G401 (cell line): ENCODE data around the gene HOXD12. TPM values are rescaled to one million over a fixed set of nuclear protein-coding genes. Genes with fewer than 3 reads are reported as not detected.

Experiments
- DNase-seq: peaks from one replicate; pipeline ENCODE4 v3.0.0-alpha.2; 2015; ENCODE audit warnings: low spot score
- in situ Hi-C: cut with HindIII; loops from 2 replicates; pipeline ENCODE4 v1.10.0; 2016; ENCODE audit warnings: low sequenced_read_pairs, mixed read lengths
- total RNA-seq: library from RNA; depleted of rRNA; stranded (reverse); fragments of >200 nt; shearing (Covaris generic); gene quantifications from 2 replicates; pipeline ENCODE4 v1.2.3, GENCODE V29; 2014

HOXD12 gene
- total RNA-seq, 1 experiment from 2014 or later: not detected

DNA sequence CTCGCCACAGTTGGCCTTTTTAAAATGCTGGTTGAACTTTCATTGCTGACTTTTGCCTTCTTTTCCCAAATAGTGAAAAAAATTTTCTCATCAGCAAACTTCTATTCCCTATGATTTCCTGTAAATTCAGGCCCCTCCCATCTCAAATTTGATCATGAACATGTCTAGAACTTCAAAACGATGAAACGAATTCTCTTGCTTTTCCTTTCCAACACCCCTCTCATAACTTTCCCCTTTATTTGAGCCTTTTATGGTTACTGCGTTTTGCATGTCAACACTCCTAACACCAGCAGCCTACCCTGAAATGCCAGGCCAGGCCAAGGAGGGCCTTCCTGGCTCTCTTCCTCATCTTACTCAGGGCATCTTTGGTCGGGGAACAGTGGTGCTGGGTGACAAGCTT lies 8.7 kb upstream of the HOXD12 start:
- in situ Hi-C loops: no loop called here
- DNase-seq: no peak

DNA sequence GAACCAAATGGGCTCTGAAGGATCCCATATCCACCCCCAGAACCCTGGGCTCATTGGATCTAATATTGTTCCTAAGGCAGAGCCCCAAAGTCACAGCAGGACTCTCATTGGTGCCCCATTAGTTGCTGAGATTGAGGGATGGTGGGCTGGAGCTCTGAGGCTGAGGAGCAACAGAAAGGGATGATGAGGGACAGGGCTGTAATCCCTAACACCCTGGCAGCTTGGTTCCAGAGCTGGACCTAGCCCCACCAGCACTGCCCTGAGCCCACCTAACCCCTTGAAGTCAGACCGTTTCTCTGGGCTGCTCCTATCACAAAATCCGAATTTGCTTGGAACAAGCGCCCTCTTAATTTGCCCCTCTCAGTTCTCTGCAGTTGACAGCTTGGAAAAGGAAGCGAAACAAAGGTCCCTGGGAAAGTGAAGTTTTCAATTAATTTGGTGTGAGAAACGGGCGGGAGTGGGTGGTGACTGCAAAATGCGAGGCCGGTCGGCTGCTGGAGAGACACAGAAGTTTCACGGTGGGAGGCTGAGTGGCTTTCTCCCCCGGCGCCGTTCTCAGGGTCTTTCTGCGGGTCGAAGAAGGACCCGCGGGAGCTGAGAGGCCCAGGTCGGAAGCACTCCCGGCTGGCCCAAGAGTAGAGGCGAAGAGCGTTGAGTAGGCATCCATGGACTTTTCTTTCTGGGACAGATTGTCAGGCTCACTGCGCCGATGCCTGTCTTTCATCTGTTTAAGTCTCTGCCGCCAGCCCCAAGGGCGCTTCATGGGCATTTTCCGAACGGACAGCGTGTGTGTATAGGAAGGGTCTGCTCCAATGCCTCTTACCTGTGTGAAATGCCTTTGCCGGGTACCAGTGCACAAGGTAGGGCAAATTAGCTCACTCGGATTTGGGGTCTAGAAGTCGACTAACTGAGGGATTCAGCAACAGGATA lies 8.0 kb upstream of the HOXD12 start:
- in situ Hi-C loops: no loop called here
- DNase-seq: no peak

DNA sequence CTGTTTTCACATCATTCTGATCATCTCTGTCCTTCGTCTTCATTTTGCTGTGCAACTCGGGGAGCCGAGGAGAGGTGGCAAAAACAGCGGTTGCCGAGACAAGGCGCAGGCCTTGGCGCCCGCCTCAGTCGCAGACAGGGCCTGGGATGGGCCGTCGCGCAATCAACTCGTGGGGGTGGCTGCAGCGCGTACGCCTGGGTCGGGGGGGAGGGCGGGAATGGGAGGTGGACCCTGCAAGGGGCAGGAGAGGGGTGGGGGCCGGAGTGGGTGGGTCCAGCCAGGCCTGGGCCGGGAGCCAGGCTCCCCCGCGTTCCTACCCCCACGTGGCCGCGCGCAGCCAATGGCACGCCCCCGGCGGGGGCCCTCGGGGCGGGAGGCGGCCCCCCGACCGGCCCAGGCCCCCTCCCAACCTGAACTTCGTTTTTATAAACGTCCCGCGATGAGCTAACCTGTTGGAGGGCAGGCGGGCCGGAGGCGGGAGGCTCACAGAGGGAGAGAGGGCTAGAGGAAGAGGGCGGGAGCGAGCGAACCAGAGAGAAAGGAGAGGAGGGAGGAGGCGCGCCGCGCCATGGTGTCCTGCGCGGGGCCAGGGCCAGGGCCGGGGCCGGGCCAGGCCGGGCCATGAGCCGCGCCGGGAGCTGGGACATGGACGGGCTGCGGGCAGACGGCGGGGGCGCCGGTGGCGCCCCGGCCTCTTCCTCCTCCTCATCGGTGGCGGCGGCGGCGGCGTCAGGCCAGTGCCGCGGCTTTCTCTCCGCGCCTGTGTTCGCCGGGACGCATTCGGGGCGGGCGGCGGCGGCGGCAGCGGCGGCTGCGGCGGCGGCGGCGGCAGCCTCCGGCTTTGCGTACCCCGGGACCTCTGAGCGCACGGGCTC lies 7.1 kb upstream of the HOXD12 start, which contains the start of gene HOXD13:
TSS of gene HOXD13 (plus strand) at position 452 of the 875 bp plus-strand sequence. CDS start at position 622, 170 bp downstream.
- in situ Hi-C loops: no loop called here
- no peak for DNase-seq

DNA sequence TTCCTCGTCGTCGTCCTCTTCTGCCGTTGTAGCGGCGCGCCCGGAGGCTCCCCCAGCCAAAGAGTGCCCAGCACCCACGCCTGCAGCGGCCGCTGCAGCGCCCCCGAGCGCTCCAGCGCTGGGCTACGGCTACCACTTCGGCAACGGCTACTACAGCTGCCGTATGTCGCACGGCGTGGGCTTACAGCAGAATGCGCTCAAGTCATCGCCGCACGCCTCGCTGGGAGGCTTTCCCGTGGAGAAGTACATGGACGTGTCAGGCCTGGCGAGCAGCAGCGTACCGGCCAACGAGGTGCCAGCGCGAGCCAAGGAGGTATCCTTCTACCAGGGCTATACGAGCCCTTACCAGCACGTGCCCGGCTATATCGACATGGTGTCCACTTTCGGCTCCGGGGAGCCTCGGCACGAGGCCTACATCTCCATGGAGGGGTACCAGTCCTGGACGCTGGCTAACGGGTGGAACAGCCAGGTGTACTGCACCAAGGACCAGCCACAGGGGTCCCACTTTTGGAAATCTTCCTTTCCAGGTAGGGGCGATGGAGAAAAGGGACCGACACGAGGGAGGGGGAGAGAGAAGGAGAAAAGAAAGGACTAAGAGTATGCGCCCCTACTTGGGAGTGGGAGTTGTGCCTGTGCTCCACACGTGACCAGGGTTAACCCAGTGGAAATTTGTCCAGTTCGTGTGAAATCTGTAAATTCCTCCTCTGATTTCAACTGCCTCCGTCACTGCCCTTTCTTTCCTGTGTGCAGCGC lies 6.3 kb upstream of the HOXD12 start:
- DNase-seq: no peak
- in situ Hi-C loops: no loop called here

DNA sequence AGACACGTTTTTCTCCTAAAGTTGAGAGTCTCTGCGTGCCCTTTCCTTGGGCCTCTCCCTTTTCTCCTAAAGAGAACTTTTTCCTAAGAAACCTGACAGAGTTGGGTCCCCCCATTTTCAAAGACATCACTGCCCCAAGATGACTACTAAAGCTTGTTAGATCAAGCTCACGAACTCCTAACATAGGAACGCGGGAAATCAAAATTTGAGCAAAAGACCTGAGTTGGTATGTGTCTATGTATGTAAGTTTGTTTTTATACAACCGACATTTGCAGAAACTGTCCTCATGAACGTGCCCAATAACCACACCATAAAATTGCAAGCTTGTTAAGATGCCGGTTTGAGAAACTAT lies 5.7 kb upstream of the HOXD12 start:
- DNase-seq: no peak
- in situ Hi-C loops: no loop called here

DNA sequence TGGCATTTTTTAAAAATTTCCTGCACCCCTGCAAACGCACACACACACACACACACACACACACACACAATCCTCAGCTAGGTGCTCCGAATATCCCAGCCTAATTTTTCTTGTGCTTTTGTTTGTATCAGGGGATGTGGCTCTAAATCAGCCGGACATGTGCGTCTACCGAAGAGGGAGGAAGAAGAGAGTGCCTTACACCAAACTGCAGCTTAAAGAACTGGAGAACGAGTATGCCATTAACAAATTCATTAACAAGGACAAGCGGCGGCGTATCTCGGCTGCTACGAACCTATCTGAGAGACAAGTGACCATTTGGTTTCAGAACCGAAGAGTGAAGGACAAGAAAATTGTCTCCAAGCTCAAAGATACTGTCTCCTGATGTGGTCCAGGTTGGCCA lies 5.2 kb upstream of the HOXD12 start:
- no peak for DNase-seq
- in situ Hi-C loops: no loop called here

DNA sequence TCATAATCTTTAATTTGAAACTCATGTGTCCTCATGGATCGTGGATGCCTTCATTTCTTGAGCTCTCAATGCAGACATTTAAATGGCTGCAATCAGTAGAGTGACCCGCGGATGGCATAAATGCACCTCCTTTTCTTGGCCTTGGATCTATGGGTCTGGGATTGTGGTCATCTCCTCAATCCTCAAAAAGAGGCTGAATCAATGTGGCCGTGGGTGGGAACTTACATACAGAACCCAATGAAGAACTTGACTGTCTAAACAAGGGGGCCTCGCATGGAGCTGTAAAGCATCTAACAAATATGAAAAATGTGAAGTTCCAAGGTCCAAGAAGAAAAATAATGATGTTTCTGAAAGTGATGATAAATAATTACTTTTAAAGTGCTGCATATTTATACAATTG lies 4.2 kb upstream of the HOXD12 start:
- DNase-seq: no peak
- in situ Hi-C loops: no loop called here

DNA sequence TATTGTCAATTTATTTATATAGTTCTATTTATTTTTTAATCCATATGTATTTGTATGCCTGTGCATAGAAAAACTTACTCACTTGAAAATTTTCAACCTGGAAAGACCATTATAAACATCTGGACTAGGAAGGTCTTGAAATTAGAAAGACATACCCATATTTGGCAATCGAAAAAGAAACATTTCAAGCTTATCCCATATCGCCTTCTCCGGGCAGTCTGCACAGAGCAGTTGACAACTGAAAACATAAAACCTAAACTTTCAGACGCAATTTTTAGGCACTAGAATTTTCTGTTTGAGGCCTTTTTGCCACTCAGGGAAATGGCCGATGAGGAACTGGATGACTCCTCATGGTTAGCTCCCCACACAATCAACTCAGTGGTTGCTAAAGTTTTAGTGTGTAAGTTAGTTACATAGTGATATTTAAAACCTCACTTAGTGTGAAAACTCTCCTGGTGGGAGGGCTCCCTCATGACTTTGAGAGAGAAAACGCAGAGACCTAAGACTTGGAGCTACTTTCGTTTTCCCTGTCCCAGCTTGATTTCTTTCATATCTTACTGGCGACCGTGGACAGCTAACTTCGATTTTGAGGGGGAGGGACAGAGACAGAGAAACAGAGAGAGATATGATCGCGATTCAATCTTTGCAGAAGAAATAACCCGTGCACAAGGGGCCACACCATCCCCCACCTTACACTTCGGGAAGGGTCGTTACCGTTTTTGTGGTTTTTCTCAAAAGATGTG lies 3.2 kb upstream of the HOXD12 start:
- no peak for DNase-seq
- in situ Hi-C loops: no loop called here

DNA sequence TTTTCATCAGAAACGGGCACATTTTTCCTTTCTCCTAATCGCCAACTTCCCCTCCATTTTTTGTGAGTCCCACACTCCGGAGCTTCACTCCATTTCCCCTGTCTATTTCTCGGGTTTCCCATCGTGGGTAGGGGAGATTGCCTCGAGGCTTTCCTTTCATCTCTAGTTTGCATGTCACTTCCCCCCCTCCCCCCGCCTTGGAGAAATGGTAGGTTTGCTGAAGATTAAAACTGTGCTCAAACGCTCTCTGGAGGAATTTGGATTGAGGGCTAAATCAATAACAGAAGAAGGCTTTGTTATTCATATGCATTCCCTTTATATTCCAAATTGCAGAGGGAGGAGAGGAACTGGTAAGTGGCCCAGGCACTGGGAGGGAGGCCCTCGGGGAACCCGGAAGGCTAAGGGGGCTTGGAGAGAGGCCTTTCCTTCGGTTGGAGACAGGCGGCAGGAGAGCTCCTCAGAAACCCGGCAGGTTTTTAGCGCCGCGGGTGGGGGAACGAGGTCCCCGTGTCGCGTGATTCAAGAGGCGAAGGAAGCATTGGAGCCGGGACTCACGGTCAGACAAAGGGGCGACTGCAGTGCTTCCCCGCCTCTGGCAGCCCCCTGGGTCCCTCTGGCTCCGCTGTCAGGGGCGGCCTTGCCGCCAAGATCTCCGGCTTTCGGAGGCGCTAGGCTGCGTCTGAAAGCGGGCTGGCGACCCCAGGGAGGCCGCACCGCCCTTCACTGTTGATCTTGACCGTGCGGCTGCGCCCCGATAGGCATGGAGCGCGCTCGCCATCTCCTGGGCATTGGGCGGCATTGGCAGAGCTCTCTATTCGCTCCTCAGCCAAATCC lies 2.4 kb upstream of the HOXD12 start:
- peak; percentile 49 for DNase-seq
- in situ Hi-C loops: no loop called here

DNA sequence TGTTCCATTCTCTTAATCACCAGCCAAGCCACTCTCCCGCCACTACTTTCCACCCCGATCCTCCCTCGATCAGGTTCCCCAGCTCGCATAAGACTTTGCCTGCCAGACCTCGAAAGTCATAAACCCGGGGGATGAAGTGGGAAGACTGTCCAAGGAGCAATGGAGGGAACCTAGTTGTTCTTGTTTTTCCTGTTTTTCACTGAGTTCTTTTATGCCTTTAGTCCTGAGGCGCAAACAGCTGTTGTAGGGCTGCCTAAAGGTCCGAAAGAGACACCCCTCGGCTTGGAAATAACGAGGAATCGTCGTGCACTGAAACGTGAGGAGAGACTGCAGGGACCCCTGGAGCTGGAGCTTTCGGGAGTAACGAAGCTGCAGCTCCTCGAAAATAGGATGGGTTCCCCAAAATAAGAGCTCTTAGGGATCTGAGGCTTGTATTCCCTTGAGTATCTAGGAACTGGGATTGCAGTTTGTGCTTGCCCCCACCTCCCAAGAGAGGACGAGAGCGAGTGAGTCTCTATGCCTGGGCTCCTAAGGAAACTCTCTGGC lies 1.7 kb upstream of the HOXD12 start:
- in situ Hi-C loops: no loop called here
- no peak for DNase-seq

DNA sequence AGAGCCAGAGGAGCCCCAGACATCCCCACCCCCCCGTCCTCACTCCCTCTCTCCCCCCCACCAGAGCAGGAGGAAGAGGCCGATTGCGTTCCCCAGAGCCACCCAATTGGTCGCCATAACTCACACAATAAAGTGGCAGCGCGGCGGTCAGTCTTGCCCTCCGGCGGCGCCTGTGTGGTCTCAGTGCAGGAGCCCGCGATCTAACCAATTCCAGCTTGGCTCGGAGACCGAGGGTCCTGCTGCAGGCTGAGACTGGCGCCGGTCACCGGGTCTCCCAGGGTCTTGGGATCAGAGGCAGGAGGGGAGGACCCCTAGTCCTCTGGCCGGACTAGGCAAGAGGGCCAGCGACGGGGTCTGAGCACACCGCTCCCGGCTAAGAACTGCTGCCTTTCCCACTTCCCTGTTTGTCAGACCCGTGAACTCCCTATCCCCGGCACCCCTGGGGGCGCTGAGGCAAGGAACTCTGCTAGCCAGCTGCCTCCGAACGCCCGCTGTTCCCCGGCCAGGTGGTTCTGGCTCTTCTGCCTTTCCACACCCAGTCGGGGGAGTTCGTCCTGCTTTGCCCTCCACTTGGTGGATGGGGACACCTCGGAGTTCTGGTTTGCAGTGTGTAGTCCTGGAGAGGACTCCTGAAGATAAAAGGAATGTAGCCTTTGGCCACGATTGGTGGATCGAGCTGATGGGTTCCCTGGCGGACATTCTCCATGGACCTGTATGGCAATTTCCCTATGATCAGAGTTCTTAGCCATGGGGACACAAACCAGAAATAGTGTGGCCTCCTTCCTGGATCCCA lies 1.0 kb upstream of the HOXD12 start:
- in situ Hi-C loops: no loop called here
- no peak for DNase-seq

DNA sequence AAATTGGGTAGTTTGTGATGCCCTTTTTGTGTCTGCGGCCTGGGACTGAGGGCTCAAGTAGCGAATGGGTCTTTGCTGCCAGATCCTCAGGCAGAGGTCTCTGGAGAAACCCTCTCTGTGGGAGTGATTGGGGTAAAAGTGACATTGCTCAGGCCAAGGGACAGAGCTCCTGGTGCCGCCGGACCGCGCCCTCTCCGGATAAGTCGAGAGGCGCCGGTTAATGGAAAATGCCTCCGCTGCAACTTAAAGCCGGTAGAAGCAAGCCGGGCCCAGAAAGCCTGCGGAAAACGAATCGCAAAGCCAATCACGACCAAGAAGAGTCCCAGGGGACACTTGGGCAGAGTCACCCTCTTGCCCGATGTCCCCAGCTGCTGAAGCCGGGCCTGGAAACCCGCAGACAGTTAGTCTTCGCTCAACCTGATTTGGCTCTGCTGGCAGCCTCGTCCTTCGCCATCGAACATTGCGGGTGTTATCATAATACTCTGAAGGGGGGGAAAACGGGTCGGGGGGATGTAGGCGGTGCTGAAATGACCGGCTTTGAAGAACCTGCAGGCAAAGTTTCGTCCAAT lies 352 bp upstream of the HOXD12 start:
- in situ Hi-C loops: no loop called here
- DNase-seq: no peak

DNA sequence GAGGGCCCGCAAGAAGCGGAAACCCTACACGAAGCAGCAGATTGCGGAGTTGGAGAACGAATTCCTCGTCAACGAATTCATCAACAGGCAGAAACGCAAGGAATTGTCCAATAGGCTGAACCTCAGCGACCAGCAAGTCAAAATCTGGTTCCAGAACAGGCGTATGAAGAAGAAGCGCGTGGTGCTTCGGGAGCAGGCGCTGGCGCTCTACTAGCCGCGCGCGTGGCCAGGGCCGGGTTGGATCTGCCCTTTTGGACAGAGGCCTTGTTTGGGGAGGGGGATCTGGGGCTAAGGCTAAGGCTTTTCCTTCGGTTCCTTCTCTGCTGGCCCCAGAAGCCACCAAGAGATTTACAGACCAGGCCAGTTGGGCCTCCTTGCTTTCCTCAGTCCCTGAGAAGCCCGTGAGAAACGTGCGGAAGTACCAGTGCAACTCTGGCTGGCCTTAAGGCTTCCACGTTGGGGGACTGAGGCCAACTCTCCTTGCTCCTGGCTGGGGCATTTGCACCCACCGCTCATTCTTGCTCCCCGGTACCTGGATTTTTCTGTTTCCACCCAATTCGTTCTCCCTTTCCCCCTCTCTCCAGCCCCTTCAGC lies 1.0 kb downstream of the HOXD12 start:
- no peak for DNase-seq
- in situ Hi-C loops: no loop called here

DNA sequence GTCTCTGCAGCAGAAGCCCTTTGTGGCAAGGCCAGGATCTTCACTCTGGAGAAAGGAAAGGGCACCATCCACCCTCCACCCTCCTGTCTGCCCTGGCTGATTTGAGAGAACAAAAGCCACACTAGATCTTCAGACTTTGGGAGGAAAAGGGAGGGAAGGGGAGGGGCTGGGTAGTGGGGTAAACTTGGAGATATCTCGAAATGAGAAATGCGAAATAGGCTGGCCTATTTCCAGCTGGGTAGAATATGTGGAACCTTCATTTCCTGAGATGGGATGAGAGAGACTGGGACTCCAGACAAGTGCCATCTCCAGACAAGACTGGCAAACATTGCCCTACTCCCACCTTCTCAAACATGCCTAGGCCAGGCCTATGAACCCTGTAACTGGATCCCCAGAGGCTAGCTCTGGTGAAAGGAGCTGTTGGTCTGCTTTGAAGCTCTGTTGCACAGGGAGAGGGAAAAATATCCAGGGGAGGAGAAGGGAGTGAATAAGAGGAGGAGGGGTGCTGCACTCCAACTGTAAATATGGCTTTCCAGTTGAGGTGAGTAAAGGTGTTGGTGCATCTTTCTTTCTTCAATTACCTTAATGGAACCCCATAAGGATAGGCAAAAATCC lies 1.7 kb downstream of the HOXD12 start:
- no peak for DNase-seq
- in situ Hi-C loops: no loop called here

DNA sequence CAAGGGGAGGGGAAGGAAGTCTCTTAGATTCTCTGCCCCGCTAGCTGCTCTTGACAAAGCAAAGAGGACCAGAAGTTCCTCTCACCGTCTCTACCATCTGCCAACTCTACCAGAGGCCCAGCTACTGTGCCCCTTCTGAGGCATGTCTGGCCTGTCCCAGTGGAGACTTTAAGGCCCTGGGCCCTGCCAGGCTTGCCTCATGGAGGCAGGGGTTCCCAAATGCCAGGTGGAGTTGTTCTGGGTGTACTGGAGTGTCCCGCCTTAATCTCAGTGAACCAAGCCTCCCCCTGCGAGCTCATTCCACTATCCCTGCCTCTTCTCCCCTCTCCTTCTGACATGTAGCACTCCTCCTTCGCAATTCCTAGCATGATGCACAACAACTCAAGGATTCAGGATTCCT lies 2.2 kb downstream of the HOXD12 start:
- no peak for DNase-seq
- in situ Hi-C loops: no loop called here

DNA sequence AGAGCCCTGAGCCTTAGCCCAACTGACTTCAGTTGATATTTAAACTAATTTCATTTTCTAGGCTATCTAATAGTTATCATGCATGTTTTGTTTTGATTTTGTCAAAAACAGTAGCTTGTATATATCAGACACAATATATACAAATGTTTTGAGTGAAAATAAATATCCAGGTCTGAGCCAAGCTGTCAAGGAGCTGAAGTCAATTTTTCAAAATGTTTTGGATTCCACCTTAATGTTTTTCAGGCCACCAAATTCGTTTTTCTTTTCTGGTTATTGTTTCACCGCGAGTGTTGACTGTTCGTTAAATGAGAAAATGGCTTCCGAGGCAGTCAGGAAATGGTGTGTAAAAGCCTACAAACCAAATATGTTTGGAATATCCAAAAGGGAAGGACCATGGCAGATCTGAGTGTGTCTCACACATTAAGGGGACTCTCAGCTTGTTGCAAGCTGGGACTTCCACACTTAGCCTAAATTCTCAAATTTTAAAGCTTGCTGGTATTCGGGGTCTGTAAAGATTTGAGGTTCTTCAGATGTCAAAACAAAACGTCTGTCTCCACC lies 2.8 kb downstream of the HOXD12 start:
- in situ Hi-C loops: no loop called here

More for the DNA sequence above, 2.8 kb downstream of the HOXD12 start:
- no peak for DNase-seq
